Immature natural killer cell (primary cell): Measurements from ENCODE around the gene FLAD1. TPM values are rescaled to one million over a fixed set of nuclear protein-coding genes. Genes with fewer than 3 reads are reported as not detected.
"Not testable (repeated sequence)": the region's sequence is repeated elsewhere in the genome, so short reads cannot be mapped to it uniquely, and the experiment has no call there.

ENCODE experiments used
- DNase-seq, 3 donors: peaks; one replicate each; pipeline ENCODE4 v3.0.0; 2022; ENCODE audit warnings: mixed read lengths in 1 of 3
- H3K27ac Mint-ChIP-seq, 6 donors: one replicate each; pipeline ENCODE4 v1.8.0; 2020; ENCODE audit warnings: mixed read lengths in 6 of 6, mild to moderate bottlenecking in 5 of 6, inconsistent platforms in 4 of 6, moderate library complexity in 3 of 6
- H3K27me3 Mint-ChIP-seq, 3 donors: one replicate each; pipeline ENCODE4 v1.8.0; 2020 to 2021; ENCODE audit warnings: low read depth in 3 of 3, mild to moderate bottlenecking in 3 of 3, mixed read lengths in 3 of 3, moderate library complexity in 3 of 3, inconsistent platforms in 1 of 3
- H3K36me3 Mint-ChIP-seq, 3 donors: one replicate each; pipeline ENCODE4 v1.8.0; 2020; ENCODE audit warnings: mixed read lengths in 3 of 3, inconsistent platforms in 2 of 3, mild to moderate bottlenecking in 2 of 3
- H3K4me1 Mint-ChIP-seq, 2 donors: one replicate each; pipeline ENCODE4 v1.8.0; 2020; ENCODE audit warnings: inconsistent platforms in 2 of 2, mild to moderate bottlenecking in 2 of 2, mixed read lengths in 2 of 2, moderate library complexity in 1 of 2
- H3K4me3 Mint-ChIP-seq, 5 donors: one replicate each; pipeline ENCODE4 v1.8.0; 2020; ENCODE audit warnings: mild to moderate bottlenecking in 5 of 5, mixed read lengths in 5 of 5, inconsistent platforms in 3 of 5, moderate library complexity in 3 of 5
- H3K9me3 Mint-ChIP-seq, 6 donors: one replicate each; pipeline ENCODE4 v1.8.0; 2020; ENCODE audit warnings: mild to moderate bottlenecking in 6 of 6, mixed read lengths in 6 of 6, inconsistent platforms in 4 of 6, moderate library complexity in 3 of 6
- polyA plus RNA-seq, 3 donors: library from polyadenylated mRNA; unstranded; fragments of 300-500 nt; fragmentation: Illumina TruSeq; gene quantifications; one replicate each; pipeline ENCODE4 v1.2.3, GENCODE V29; 2021

The FLAD1 gene
- polyA plus RNA-seq, 3 donors from 2014 or later = 40.9 to 99.7 (median 41.7) TPM

DNA sequence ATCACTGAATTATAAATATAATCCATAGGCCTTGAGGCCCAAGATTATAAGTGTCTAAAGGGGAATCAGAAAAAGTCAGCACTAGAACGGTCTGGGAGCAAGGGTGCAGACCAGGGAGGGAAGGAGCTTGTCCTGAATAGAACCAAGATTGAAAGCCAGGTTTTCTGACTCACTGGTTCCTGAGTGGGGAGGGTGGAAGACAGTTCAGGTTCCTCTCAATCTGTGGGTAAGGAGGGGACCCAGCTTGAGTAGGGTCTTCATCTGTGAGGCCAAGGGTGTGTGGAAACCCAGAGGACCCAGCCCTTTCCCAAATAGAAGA is 11.1 kb downstream of the FLAD1 start:
- Mint-ChIP-seq H3K4me3 (no peak overlapping the region), H3K27ac (no peak overlapping the region), H3K9me3 (no peaks in the 10 kb centered on the region), H3K4me1 (peaks cover 11 to 13% of the 10 kb centered on the region in 2 donors), H3K36me3 (peaks cover 0 to 4% (median 0%) of the 10 kb centered on the region in 3 donors), H3K27me3 (peaks cover 0 to 4% (median 2%) of the 10 kb centered on the region in 3 donors)
- no peak for DNase-seq

DNA sequence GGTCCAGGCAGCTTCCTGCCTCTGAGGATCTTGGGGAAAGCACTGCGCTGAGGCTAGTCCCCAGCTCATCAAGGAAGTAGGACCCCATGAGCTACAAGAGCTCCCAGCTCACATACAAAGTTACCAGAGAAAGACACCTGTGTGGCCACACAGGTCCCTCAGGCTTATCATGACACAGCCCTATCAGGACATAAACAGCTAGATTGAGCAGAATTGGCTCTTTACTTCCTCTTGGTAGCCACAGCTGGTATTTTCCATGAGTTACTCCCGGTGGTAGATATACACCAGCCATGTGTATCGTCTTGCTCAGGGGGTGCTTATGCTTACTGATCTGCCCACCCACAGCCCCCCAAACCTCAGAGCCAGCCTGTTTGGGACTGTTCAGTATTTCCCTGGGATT is 11.4 kb downstream of the FLAD1 start:
- Mint-ChIP-seq H3K9me3 (no peaks in the 10 kb centered on the region), H3K27me3 (peaks cover 0 to 4% (median 2%) of the 10 kb centered on the region in 3 donors), H3K4me3 (no peak overlapping the region), H3K27ac (no peak overlapping the region), H3K36me3 (peaks cover 0 to 3% (median 0%) of the 10 kb centered on the region in 3 donors), H3K4me1 (peaks cover 11 to 12% of the 10 kb centered on the region in 2 donors)
- DNase-seq = no peak

DNA sequence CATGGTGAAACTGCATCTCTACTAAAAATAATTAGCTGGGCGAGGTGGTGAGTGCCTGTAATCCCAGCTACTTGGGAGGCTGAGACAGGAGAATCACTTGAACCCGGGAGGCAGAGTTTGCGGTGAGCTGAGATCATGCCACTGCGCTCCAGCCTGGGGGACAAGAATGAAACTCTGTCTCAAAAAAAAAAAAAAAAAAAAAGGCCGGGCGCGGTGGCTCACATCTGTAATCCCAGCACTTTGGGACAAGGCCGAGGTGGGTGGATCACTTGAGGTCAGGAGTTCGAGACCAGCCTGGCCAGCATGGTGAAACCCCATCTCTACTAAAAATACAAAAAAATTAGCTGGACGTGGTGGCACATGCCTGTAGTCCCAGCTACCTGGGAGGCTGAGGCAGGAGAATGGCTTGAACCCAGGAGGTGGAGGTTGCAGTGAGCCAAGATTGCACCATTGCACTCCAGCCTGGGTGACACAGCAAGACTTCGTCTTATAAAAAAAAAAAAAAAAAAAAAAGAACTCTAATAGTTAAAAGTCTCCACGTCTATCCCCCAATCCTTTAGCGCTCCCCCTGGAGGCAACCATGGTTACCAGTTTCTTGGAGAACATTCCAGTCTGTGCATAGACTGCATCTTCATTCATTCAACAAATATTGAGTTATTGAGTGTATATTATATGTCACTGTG is 12.3 kb downstream of the FLAD1 start:
- not testable (repeated sequence) for H3K27me3 Mint-ChIP-seq, H3K36me3 Mint-ChIP-seq, H3K27ac Mint-ChIP-seq, DNase-seq, H3K4me3 Mint-ChIP-seq, H3K9me3 Mint-ChIP-seq
- H3K4me1 Mint-ChIP-seq = peaks cover 17 to 18% of the 10 kb centered on the region in 2 donors

DNA sequence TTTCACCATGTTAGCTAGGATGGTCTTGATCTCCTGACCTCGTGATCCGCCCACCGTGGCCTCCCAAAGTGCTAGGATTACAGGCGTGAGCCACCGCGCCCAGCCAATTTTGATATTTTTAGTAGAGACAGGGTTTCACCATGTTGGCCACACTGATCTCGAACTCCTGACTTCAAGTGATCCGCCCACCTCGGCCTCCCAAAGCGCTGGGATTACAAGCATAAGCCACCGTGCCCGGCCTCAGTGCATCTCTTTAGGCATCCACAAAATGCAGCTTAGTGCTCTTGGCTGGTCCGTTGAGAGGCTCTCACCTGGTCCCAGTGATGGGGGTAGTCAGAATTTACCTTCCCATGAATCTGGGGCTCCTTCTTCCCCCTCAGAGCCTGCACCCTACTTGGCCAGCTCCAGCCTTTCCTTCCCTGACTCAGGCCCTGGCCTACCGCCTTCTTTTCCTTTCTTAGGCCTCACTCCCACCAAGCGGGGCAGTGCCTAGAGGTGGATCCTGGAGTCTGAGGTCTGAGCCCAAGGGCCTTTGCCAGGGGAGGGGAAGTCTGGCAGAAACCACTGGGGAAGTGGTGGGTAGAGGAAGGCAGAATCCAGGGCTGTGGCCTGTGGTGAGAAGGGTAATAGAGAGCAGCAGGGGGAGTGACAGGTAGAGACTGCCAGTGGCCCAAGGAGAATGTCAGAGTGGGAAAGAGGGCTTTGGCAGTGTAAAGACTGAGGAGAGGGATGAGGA is 14.0 kb downstream of the FLAD1 start:
- H3K36me3 Mint-ChIP-seq = no peaks in the 10 kb centered on the region
- H3K9me3 Mint-ChIP-seq = no peaks in the 10 kb centered on the region
- H3K4me3 Mint-ChIP-seq = no peak overlapping the region
- peaks cover 0 to 9% (median 6%) of the 10 kb centered on the region in 3 donors for H3K27me3 Mint-ChIP-seq
- peaks cover 17 to 18% of the 10 kb centered on the region in 2 donors for H3K4me1 Mint-ChIP-seq
- no peak for DNase-seq
- H3K27ac Mint-ChIP-seq = no peak overlapping the region

DNA sequence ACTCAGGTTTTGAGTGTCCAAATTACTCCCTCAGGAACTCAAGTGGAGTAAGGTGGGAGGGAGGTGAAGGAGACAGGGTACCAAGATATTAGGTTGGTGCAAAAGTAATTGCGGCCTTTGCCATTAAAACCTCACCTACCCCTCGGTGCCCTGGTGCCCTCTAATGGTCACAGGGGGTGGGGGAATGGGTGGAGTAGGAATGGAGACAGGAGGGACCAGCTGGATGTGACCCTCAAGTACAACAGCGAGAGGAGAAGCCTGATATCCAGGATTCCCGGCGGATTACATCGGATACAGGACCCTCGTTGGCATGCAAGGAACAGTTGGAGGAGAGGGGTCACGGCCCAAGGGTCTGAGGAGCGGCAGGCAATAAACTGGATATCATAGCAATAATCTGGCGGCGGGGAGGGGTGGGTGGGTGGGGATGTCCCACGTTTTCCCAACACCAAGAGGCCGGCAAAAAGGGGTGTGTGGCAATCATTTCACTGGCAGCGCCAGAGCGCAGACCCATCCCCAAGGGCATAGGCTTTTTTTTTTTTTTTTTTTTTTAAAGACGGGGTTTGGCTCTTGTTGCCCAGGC is 15.1 kb downstream of the FLAD1 start:
- H3K27ac Mint-ChIP-seq = peak overlapping the region in 1 of 6 donors; percentile 40
- no peaks in the 10 kb centered on the region for H3K36me3 Mint-ChIP-seq
- no peaks in the 10 kb centered on the region for H3K9me3 Mint-ChIP-seq
- H3K4me3 Mint-ChIP-seq = peak overlapping the region in 2 of 5 donors; percentile 26 to 42
- H3K4me1 Mint-ChIP-seq = peaks cover 18 to 20% of the 10 kb centered on the region in 2 donors
- no peak for DNase-seq
- H3K27me3 Mint-ChIP-seq = peaks cover 0 to 10% (median 4%) of the 10 kb centered on the region in 3 donors

DNA sequence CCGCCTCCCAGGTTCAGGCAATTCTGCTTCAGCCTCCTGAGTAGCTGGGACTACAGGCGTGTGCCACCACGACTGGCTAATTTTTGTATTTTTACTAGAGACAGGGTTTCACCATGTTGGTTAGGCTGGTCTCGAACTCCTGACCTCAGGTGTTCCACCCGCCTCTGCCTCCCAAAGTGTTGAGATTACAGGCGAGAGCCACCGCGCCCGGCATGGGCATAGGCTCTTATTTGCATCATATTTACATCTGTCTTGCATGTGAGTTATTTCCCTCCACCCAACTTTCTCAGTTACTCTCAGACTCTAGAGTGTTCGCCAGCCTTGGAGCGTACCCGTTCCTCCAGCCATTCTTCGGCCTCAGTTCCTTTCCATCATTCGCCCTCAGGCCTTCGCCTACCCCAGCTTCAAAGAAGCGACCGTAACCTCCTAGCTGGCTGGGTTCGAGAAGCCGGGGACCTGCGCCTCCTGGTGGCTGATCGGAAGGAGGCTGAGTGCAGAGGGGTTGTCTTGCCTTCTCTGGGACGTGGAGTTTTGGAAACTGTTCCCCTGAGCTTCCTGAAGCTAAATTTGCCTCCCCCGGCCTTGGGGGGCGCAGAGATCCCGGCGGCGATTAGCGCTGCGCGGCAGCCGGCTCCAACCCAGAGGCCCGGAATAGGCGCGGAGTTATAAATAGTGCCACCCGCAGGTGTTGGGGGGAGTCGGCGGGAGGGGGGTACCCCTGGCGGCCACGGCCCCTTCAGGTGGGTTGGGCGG is 15.8 kb downstream of the FLAD1 start:
- Mint-ChIP-seq H3K4me3 (peak overlapping the region; percentile 74 to 86 (median 82)), H3K36me3 (no peaks in the 10 kb centered on the region), H3K4me1 (peaks cover 25% of the 10 kb centered on the region in 2 donors), H3K27ac (peak overlapping the region; percentile 38 to 93 (median 52)), H3K27me3 (peaks cover 0 to 10% (median 3%) of the 10 kb centered on the region in 3 donors), H3K9me3 (no peaks in the 10 kb centered on the region)
- DNase-seq = peak; percentile 47 to 53 (median 48)

DNA sequence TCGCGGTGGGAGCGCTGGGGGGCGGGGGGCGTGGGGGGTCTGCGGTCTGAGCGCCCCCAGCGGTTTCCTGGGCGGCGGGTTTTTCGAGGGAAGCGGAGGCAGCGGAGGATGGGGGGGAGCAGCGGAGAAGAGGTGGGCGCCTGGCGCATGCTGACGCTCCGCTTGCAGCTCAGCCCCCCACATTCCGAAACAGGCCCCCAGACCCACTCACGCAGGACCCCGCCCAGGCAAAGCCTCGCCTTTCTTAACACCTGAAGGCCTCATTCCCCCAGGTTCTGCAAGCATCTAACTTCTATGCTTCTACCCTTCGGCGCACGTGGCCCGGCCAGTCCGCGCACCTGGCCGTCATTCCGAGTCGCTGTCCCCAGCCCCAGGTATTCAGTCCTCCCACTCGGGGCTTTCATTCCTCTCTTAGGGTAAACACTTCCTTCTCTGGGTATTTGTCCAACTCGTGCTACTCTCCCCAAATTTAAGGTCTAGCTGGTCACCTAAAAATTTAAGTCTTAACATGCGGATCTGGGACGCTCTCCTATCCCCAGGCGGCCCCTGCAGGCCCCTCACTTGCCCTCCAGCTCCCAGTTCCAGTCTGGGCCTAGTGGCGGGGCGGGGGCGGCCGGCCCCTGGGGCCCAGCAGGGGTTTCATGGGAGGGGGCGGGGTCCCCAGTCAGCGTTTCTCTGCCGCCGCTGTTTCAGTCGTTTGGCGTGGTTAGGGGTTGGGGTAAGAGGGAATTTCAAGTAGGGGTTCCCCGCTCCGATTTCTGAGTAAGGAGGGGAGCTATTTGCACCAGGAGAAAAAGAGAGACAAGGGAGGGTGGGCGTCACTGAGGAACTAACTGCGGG is 16.6 kb downstream of the FLAD1 start:
- Mint-ChIP-seq H3K27me3 (peaks cover 2 to 10% (median 2%) of the 10 kb centered on the region in 3 donors), H3K4me3 (peak overlapping the region; percentile 84 to 90 (median 85)), H3K36me3 (no peaks in the 10 kb centered on the region), H3K27ac (peak overlapping the region; percentile 40 to 91 (median 82)), H3K4me1 (peaks cover 32 to 33% of the 10 kb centered on the region in 2 donors), H3K9me3 (no peaks in the 10 kb centered on the region)
- DNase-seq = no peak

DNA sequence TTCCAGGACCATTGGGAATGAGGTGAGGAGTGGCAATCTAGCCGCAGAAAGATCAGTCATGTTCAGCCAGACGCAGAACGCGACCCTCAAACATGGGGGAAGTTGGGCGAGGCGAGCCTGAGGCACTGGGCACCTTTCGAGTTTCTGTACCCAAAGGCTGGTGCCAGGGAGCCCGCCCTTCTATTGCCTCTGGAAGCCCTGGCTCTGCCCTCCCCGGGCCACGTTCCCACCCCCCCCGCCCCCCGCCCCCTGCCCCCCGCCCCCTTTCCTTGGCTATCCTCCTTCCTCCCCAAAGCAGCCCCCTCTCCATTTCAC is 17.2 kb downstream of the FLAD1 start:
- Mint-ChIP-seq H3K4me1 (peaks cover 35 to 37% of the 10 kb centered on the region in 2 donors), H3K9me3 (no peaks in the 10 kb centered on the region), H3K36me3 (no peaks in the 10 kb centered on the region), H3K4me3 (peak overlapping the region; percentile 85 to 97 (median 87)), H3K27me3 (peaks cover 2 to 10% (median 2%) of the 10 kb centered on the region in 3 donors), H3K27ac (peak overlapping the region; percentile 66 to 91 (median 84))
- no peak for DNase-seq

DNA sequence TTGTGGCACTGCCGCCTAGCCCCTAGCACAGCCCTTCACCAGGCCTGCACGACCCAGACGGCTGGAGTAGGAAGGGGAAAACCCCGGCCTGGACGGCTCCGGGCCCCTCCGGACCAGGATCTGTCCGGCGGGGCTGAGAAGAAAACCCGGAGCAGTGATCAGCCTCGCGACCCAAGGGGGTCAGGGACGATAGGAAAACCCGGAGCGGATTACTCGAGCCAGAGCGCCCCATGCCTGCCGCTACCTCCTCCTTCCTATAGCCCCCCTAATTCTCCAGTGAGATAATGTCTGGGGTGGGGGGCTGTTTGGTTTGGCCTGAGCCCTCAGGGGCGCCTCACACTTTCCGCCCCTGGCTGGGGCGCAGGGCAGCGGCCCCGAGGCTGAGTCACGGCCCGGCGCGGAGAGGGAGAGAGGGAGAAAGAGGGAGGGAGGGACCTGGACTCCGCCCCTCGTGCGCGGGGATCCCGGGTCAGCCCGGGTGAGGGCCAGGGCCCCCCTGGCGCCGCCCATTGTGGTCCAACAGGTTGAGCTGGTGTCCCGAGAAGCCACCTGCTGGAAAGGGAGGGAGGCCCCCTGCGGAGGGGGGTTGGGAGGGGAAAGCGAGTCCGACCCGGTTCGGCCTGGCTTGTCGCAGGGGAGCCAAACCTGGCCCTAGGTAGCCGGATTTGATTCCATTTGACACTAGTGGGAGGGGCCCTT is 17.7 kb downstream of the FLAD1 start:
- peak overlapping the region; percentile 79 to 89 (median 86) for H3K27ac Mint-ChIP-seq
- no peaks in the 10 kb centered on the region for H3K36me3 Mint-ChIP-seq
- DNase-seq = peak; percentile 73 to 79 (median 77)
- H3K27me3 Mint-ChIP-seq = peaks cover 2 to 10% (median 2%) of the 10 kb centered on the region in 3 donors
- H3K9me3 Mint-ChIP-seq = no peaks in the 10 kb centered on the region
- H3K4me1 Mint-ChIP-seq = peaks cover 41 to 42% of the 10 kb centered on the region in 2 donors
- H3K4me3 Mint-ChIP-seq = peak overlapping the region; percentile 86 to 97 (median 93)

DNA sequence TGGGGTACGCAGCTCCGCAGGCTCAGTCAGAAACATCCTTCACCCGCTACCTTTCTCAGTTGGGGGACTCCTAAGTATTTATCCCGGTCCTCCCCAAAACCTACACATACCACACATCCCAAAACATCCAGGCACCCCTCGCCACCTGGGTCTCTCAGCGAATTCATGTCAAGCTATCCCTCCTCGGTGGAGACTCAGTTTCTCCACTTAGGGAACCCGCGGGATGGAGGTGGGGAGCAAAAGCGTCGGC is 18.2 kb downstream of the FLAD1 start:
- peak overlapping the region; percentile 86 to 97 (median 93) for H3K4me3 Mint-ChIP-seq
- no peaks in the 10 kb centered on the region for H3K36me3 Mint-ChIP-seq
- peak overlapping the region; percentile 79 to 89 (median 86) for H3K27ac Mint-ChIP-seq
- DNase-seq = no peak
- peaks cover 45 to 47% of the 10 kb centered on the region in 2 donors for H3K4me1 Mint-ChIP-seq
- peaks cover 2 to 8% (median 2%) of the 10 kb centered on the region in 3 donors for H3K27me3 Mint-ChIP-seq
- no peaks in the 10 kb centered on the region for H3K9me3 Mint-ChIP-seq

DNA sequence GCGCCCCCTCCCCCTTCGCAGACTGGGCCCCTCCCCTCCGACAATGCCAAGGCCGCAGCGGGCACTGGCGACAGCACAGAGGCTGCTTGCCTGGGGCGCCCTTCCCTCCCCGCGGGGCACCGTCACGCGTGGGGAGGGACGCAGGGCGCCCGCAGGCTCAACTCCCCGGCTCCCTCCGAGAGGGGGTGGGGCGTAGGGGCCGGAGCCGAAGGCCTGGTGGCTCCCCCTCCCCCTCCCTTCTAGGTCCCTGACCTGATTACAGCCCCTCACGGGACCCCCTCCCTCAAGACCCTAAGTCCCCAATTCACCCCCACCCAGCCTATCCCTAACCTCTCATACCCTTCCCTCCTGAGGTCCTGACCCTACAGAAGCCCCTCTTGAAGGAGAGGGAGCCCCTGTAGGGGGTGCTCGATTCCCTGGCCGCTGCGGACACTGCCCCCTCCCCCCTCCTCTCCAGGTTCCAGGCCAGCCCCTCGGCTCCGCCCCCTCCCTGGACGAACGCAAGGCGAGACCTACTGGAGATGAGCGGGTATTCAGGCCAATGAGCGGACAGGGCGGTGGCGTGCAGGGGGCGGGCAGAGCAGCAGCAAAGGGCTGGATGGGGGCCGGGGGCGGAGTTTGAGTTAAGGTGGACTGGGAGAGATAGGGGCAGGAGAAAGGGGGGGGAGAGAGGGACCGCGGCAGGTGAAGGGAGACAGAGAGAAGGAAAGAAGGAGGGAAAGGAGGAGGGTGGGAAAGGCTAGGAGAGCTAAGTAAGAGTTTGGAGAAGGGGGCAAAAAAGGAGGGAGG is 18.7 kb downstream of the FLAD1 start:
- Mint-ChIP-seq H3K27ac (peak overlapping the region; percentile 81 to 98 (median 90)), H3K9me3 (no peaks in the 10 kb centered on the region), H3K4me1 (peaks cover 50 to 52% of the 10 kb centered on the region in 2 donors), H3K36me3 (no peaks in the 10 kb centered on the region), H3K4me3 (peak overlapping the region; percentile 89 to 97 (median 93)), H3K27me3 (peaks cover 2 to 8% (median 2%) of the 10 kb centered on the region in 3 donors)
- DNase-seq = peak; percentile 97
